ENCODE data around the gene DYNC1LI1. TPM values are rescaled to one million over a fixed set of nuclear protein-coding genes. Genes with fewer than 3 reads are reported as not detected.
"Not testable (repeated sequence)": the region's sequence is repeated elsewhere in the genome, so short reads cannot be mapped to it uniquely, and the experiment has no call there.

The DYNC1LI1 gene
- polyA plus RNA-seq, 1 donor from 2014 or later, result 24.6 TPM

DNA sequence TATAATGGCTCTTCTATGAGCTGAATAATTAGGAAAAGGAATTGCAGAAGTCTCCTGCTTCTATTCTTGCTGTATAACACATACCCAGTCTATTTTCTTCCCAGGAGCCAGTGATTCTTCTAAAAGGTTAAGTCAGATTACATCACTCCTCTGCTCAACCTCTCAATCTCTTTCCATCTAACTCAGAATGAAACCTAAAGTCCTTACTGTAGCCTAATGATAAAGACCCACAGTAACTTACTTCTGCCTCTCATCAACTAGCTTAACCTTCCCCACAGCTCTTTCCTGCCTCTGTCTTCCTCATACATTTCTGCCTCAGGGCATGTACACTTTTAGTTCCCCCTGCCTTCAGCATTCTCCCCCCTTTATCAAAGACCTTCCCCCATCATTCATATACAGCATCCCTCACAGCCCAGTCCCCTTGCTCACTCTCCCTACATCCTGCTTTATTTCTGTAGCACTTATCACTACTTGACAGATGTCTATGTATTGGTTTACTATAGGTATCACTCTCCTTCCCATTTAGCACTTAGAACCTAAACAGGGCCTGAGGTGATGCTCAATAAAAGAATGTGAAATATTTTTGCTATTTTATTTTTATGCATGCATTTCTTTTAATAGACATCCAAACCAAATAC is 39.5 kb downstream of the DYNC1LI1 start:
- Mint-ChIP-seq H3K9me3 (no peaks in the 10 kb centered on the region), H3K27ac (no peak overlapping the region), H3K4me3 (no peak overlapping the region), H3K4me1 (no peaks in the 10 kb centered on the region), H3K36me3 (peaks cover 13% of the 10 kb centered on the region), H3K27me3 (no peaks in the 10 kb centered on the region)

- Mint-ChIP-seq H3K4me3 (no peak overlapping the region), H3K27ac (no peak overlapping the region), H3K27me3 (no peaks in the 10 kb centered on the region), H3K36me3 (peaks cover 15% of the 10 kb centered on the region), H3K4me1 (no peaks in the 10 kb centered on the region), H3K9me3 (peaks cover 0 to 3% (median 1%) of the 10 kb centered on the region in 3 donors)
Measured at GRCh38 chr3:32525720-32526119, 44.9 kb downstream of the DYNC1LI1 start.

DNA sequence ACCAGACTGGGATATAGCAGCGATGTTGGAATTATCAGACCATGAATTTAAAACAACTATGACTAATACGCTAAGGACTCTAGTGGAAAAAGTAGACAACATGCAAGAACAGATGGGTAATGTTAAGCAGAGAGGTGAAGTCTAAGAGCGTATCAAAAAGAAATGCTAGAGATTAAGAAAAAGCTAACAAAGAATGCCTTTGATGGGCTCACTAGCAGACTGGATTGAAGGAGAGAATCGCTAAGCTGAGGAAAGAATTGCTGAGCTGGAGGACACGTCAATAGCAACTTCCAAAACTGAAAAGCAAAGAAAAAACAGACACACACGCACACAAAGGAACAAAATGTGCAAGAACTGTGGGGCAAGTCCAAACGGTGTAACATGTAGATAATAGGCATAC is 48.0 kb downstream of the DYNC1LI1 start:
- H3K9me3 Mint-ChIP-seq, result peaks cover 1 to 3% (median 2%) of the 10 kb centered on the region in 3 donors
- H3K4me3 Mint-ChIP-seq, result no peak overlapping the region
- H3K4me1 Mint-ChIP-seq, result peaks cover 3 to 8% (median 4%) of the 10 kb centered on the region in 3 donors
- H3K36me3 Mint-ChIP-seq, result peaks cover 15% of the 10 kb centered on the region
- no peaks in the 10 kb centered on the region for H3K27me3 Mint-ChIP-seq
- H3K27ac Mint-ChIP-seq, result no peak overlapping the region

DNA sequence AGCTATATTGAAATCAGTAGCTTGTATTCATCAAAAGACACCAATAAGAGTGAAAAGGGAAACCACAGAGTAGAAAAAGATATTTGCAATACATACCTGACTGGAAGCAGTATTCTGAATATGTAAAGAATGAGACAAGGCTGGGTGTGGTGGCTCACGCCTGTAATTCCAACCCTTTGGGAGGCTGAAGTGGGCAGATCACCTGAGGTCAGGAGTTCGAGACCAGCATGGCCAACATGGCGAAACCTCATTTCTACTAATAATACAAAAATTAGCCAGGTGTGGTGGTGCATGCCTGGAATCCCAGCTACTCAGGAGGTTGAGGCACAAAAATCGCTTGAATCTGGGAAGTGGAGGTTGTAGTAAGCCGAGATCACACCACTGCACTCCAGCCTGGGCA is 51.7 kb downstream of the DYNC1LI1 start:
- H3K4me3 Mint-ChIP-seq, H3K27me3 Mint-ChIP-seq, H3K9me3 Mint-ChIP-seq: not testable (repeated sequence)
- Mint-ChIP-seq H3K36me3 (peaks cover 11% of the 10 kb centered on the region), H3K27ac (peak overlapping the region; percentile 52 to 73 (median 63)), H3K4me1 (peaks cover 11 to 20% (median 13%) of the 10 kb centered on the region in 3 donors)

- H3K27ac Mint-ChIP-seq, result peak overlapping the region; percentile 93 to 98 (median 95)
- peaks cover 11 to 20% (median 13%) of the 10 kb centered on the region in 3 donors for H3K4me1 Mint-ChIP-seq
- not testable (repeated sequence) for H3K9me3 Mint-ChIP-seq, H3K36me3 Mint-ChIP-seq, H3K27me3 Mint-ChIP-seq
- H3K4me3 Mint-ChIP-seq, result peak overlapping the region; percentile 78 to 96 (median 90)
Measured at GRCh38 chr3:32516751-32517150, 53.9 kb downstream of the DYNC1LI1 start.

DNA sequence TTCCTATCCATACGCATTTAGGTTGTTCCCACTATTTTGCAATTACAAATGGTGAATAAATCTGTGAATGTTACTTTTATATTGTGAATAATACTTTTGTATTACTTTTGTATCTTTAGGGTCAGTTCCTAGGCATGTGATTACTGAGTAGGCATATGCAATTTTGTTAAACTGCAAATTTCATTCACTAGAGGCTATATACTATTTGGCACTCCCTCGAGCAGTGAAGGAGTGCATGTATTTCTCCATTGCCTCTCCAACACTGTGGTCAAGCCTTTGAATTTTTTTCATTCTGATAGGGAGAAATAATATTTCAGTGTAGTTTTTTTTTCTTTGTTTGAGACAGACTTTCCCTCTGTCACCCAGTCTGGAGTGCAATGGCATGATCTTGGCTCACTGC is 59.7 kb downstream of the DYNC1LI1 start:
- Mint-ChIP-seq H3K9me3 (peaks cover 0 to 1% (median 0%) of the 10 kb centered on the region in 3 donors), H3K4me1 (peaks cover 3 to 4% (median 3%) of the 10 kb centered on the region in 3 donors), H3K4me3 (no peak overlapping the region), H3K27me3 (no peaks in the 10 kb centered on the region), H3K36me3 (no peaks in the 10 kb centered on the region), H3K27ac (peak overlapping the region in 1 of 3 donors; percentile 45)

- Mint-ChIP-seq H3K9me3 (peaks cover 0 to 1% (median 0%) of the 10 kb centered on the region in 3 donors), H3K4me1 (peaks cover 3 to 5% (median 3%) of the 10 kb centered on the region in 3 donors), H3K36me3 (no peaks in the 10 kb centered on the region), H3K27me3 (no peaks in the 10 kb centered on the region), H3K27ac (peak overlapping the region in 1 of 3 donors; percentile 12), H3K4me3 (peak overlapping the region in 1 of 4 donors; percentile 10)
Measured at GRCh38 chr3:32510075-32510724, 60.5 kb downstream of the DYNC1LI1 start.

GRCh38 chr3:32508711-32509110 is 61.9 kb downstream of the DYNC1LI1 start:
- H3K4me1 Mint-ChIP-seq, result peaks cover 0 to 5% (median 0%) of the 10 kb centered on the region in 3 donors
- no peaks in the 10 kb centered on the region for H3K27me3 Mint-ChIP-seq
- H3K9me3 Mint-ChIP-seq, result no peaks in the 10 kb centered on the region
- no peak overlapping the region for H3K4me3 Mint-ChIP-seq
- no peak overlapping the region for H3K27ac Mint-ChIP-seq
- H3K36me3 Mint-ChIP-seq, result no peaks in the 10 kb centered on the region

GRCh38 chr3:32506466-32506865 is 64.2 kb downstream of the DYNC1LI1 start:
- Mint-ChIP-seq H3K36me3 (no peaks in the 10 kb centered on the region), H3K4me3 (no peak overlapping the region), H3K27ac (no peak overlapping the region), H3K27me3 (no peaks in the 10 kb centered on the region), H3K9me3 (no peaks in the 10 kb centered on the region), H3K4me1 (peaks cover 4 to 15% (median 13%) of the 10 kb centered on the region in 3 donors)

DNA sequence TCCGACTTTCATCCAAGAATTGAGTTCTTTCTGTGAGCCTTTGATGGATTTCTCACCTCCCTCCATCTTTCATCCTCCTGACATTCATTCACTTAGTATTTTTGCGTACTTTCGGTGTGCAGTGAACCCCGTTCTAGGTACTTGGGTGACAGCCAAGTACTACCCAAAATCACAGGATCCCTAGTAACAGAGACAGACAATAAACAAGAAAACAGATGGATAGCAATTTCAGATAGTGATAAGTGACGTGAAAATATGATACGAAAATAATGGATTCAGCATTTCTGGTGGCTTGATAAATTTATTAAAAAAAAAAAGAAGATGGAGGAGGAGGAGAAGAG is 67.7 kb downstream of the DYNC1LI1 start:
- Mint-ChIP-seq H3K27me3 (no peaks in the 10 kb centered on the region), H3K36me3 (peaks cover 2% of the 10 kb centered on the region), H3K4me1 (peaks cover 26 to 42% (median 33%) of the 10 kb centered on the region in 3 donors), H3K27ac (peak overlapping the region; percentile 82 to 98 (median 96)), H3K4me3 (peak overlapping the region; percentile 97 to 100 (median 98)), H3K9me3 (no peaks in the 10 kb centered on the region)

- H3K36me3 Mint-ChIP-seq, result peaks cover 2% of the 10 kb centered on the region
- H3K4me3 Mint-ChIP-seq, result peak within 1 kb of the TSS; percentile 97 to 100 (median 98)
- H3K27ac Mint-ChIP-seq, result peak within 1 kb of the TSS; percentile 82 to 98 (median 96)
- no peaks in the 10 kb centered on the region for H3K9me3 Mint-ChIP-seq
- H3K4me1 Mint-ChIP-seq, result peaks cover 28 to 43% (median 36%) of the 10 kb centered on the region in 3 donors
- H3K27me3 Mint-ChIP-seq, result no peaks in the 10 kb centered on the region
Measured at GRCh38 chr3:32502118-32502945, 68.3 kb downstream of the DYNC1LI1 start, which contains the start of gene CMTM6. Gene CMTM6, minus strand, starts transcription at chr3:32502852. Its CDS starts 107 bp downstream, at chr3:32502745.

GRCh38 chr3:32501783-32502117 is 68.9 kb downstream of the DYNC1LI1 start:
- Mint-ChIP-seq H3K4me1 (peaks cover 30 to 45% (median 38%) of the 10 kb centered on the region in 3 donors), H3K27ac (peak overlapping the region; percentile 82 to 98 (median 96)), H3K27me3 (no peaks in the 10 kb centered on the region), H3K4me3 (peak overlapping the region; percentile 97 to 100 (median 98)), H3K36me3 (peaks cover 2% of the 10 kb centered on the region), H3K9me3 (no peaks in the 10 kb centered on the region)

DNA sequence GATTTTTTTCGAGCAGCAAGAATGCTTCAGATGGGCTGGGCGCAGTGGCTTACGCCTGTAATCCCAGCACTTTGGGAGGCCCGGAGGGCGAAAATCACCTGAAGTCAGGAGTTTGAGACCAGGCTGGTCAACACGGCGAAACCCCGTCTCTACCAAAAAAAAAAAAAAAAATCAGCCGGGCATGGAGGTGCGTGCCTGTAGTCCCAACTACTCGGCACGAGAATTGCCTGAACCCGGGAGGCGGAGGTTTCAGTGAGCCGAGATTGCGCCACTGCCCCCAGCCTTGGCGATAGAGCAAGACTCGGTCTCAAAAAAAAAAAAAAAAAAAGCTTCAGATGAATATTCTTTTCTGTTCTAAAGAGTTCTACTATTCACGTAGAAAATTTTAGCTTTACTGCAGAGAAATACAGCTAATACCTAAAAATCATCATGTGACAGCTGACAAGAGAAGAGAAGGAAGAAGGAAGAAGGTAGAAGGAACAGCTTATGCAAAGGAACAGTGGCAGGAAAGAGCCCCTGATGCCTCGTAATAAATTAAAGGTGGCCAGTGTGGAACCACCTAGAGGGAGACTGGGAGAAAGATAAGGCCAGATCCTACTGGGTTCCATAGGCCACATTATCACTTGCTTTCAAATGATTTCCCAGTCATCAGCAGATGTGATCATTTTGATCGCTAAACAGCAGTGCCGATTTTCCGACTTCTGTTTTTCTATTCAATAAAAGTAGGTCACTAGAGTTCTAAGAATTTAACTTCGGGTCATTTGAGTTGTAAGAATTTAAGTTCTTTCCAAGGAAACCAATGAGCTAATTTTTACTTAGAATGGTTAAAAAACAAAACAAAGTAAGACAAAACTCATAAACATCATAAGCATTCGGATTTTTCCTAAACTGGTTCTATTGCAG is 69.5 kb downstream of the DYNC1LI1 start:
- H3K9me3 Mint-ChIP-seq, result no peaks in the 10 kb centered on the region
- H3K36me3 Mint-ChIP-seq, result peaks cover 5% of the 10 kb centered on the region
- H3K27ac Mint-ChIP-seq, result peak overlapping the region; percentile 82 to 98 (median 96)
- H3K4me3 Mint-ChIP-seq, result peak overlapping the region; percentile 97 to 100 (median 98)
- H3K4me1 Mint-ChIP-seq, result peaks cover 34 to 51% (median 43%) of the 10 kb centered on the region in 3 donors
- H3K27me3 Mint-ChIP-seq, result no peaks in the 10 kb centered on the region

GRCh38 chr3:32500231-32500630 is 70.4 kb downstream of the DYNC1LI1 start:
- H3K36me3 Mint-ChIP-seq, result peaks cover 6% of the 10 kb centered on the region
- peaks cover 40 to 60% (median 47%) of the 10 kb centered on the region in 3 donors for H3K4me1 Mint-ChIP-seq
- peak overlapping the region; percentile 35 to 82 (median 46) for H3K27ac Mint-ChIP-seq
- H3K9me3 Mint-ChIP-seq, result no peaks in the 10 kb centered on the region
- no peaks in the 10 kb centered on the region for H3K27me3 Mint-ChIP-seq
- peak overlapping the region; percentile 97 to 100 (median 98) for H3K4me3 Mint-ChIP-seq
